B cell (primary cell): ENCODE results near the gene TRAF3. TPM values are rescaled to one million over a fixed set of nuclear protein-coding genes. Genes with fewer than 3 reads are reported as not detected.

ENCODE experiments used
- ATAC-seq: fragments of 200-7000 bp; cut with Tn5 transposase; one replicate; pipeline ENCODE4 v1.10.0; 2021; ENCODE audit warnings: low read depth, mild to moderate bottlenecking, moderate number of reproducible peaks, moderate library complexity
- CTCF ChIA-PET: fragments of 350-600 bp; sonication (Branson Sonifier 250); formaldehyde crosslinking; loops from one replicate; lab custom pipeline; 2021; ENCODE audit warnings: antibody characterized with exemption, inconsistent platforms; lab: Charles Lee
- POLR2A ChIA-PET: fragments of 350-600 bp; sonication (Branson Sonifier 250); formaldehyde crosslinking; loops from one replicate; lab custom pipeline; 2021; ENCODE audit warnings: antibody characterized with exemption; lab: Charles Lee
- DNase-seq: peaks from one replicate; pipeline ENCODE4 v3.0.0; 2013
- H2AFZ ChIP-seq: 2 replicates; pipeline ENCODE4 v1.6.1; 2012; ENCODE audit warnings: mild to moderate bottlenecking, low read depth, low read length; ENCODE audit not compliant: insufficient read depth, poor library complexity, severe bottlenecking
- H3K27ac ChIP-seq, 2 donors: 1 replicate in 1 of 2; 2 replicates in 1 of 2; pipeline ENCODE4 v1.5.1; 2012 to 2013; ENCODE audit warnings: low read length in 2 of 2, mild to moderate bottlenecking in 2 of 2, moderate library complexity in 1 of 2
- H3K27me3 ChIP-seq, 4 experiments: fragments of 200-600 bp in 1 of 4; sonication (generic) in 1 of 4; replicated peaks in 1 of 4; 1 replicate in 2 of 4; 2 replicates in 2 of 4; pipeline versions ENCODE4 v1.6.1 to v1.7.0; 2013 to 2016; ENCODE audit warnings: low read length in 3 of 4, mild to moderate bottlenecking in 2 of 4, mixed read lengths in 1 of 4, moderate library complexity in 1 of 4; ENCODE audit not compliant: insufficient read depth in 4 of 4, control insufficient read depth in 3 of 4; ENCODE audit errors: control extremely low read depth in 1 of 4
- H3K36me3 ChIP-seq, 2 experiments: replicated peaks in 1 of 2; 1 replicate in 1 of 2; 2 replicates in 1 of 2; pipeline versions ENCODE4 v1.6.1 to v1.7.1; 2013; ENCODE audit warnings: low read length in 1 of 2; ENCODE audit not compliant: insufficient read depth in 2 of 2, control insufficient read depth in 1 of 2; ENCODE audit errors: control extremely low read depth in 1 of 2, extremely low read depth in 1 of 2
- H3K4me1 ChIP-seq, 2 donors: fragments of 200-600 bp in 1 of 2; sonication (generic) in 1 of 2; 1 replicate in 1 of 2; 2 replicates in 1 of 2; pipeline versions ENCODE4 v1.5.1 to v1.6.1; 2013 to 2017; ENCODE audit warnings: low read length in 2 of 2; ENCODE audit not compliant: control insufficient read depth in 2 of 2, insufficient read depth in 2 of 2
- H3K4me2 ChIP-seq: replicated peaks from 2 replicates; pipeline ENCODE3; 2012; ENCODE audit warnings: mild to moderate bottlenecking, low read depth, low read length; ENCODE audit not compliant: poor library complexity, severe bottlenecking
- H3K4me3 ChIP-seq, 5 experiments: fragments of 200-600 bp in 1 of 5; sonication (generic) in 1 of 5; 1 replicate in 3 of 5; 2 replicates in 2 of 5; pipeline versions ENCODE4 v1.5.1 to v1.7.0; 2011 to 2016; ENCODE audit warnings: low read length in 4 of 5, mild to moderate bottlenecking in 4 of 5, low read depth in 2 of 5, control low read depth in 1 of 5, moderate library complexity in 1 of 5; ENCODE audit not compliant: insufficient read depth in 1 of 5; ENCODE audit errors: control extremely low read depth in 1 of 5, extremely low read depth in 1 of 5
- H3K79me2 ChIP-seq: fragments of 200-600 bp; sonication (generic); one replicate; pipeline ENCODE4 v1.6.0; 2016; ENCODE audit warnings: low read length; ENCODE audit not compliant: control insufficient read depth, insufficient read depth
- H3K9ac ChIP-seq: fragments of 200-600 bp; sonication (generic); 2 replicates; pipeline ENCODE4 v1.6.1; 2017; ENCODE audit warnings: mild to moderate bottlenecking, low read length, moderate library complexity
- H3K9me3 ChIP-seq, 3 donors: one replicate each; pipeline versions ENCODE4 v1.6.1 to v1.7.1; 2013; ENCODE audit warnings: low read length in 2 of 3; ENCODE audit not compliant: control insufficient read depth in 2 of 3, insufficient read depth in 1 of 3; ENCODE audit errors: control extremely low read depth in 1 of 3
- H4K20me1 ChIP-seq: 2 replicates; pipeline ENCODE4 v1.6.0; 2012; ENCODE audit warnings: mild to moderate bottlenecking, low read length; ENCODE audit not compliant: insufficient read depth, control insufficient read depth, poor library complexity, severe bottlenecking
- H3K27ac Mint-ChIP-seq: one replicate; pipeline ENCODE4 v1.8.0; 2021; ENCODE audit warnings: mixed read lengths
- H3K27me3 Mint-ChIP-seq: one replicate; pipeline ENCODE4 v1.8.0; 2021; ENCODE audit warnings: mixed read lengths
- H3K4me1 Mint-ChIP-seq: one replicate; pipeline ENCODE4 v1.8.0; 2021; ENCODE audit warnings: mixed read lengths
- H3K4me3 Mint-ChIP-seq: one replicate; pipeline ENCODE4 v1.8.0; 2021; ENCODE audit warnings: mixed read lengths
- H3K9me3 Mint-ChIP-seq: one replicate; pipeline ENCODE4 v1.8.0; 2022; ENCODE audit warnings: mixed read lengths; ENCODE audit not compliant: insufficient read depth
- EZH2 ChIP-seq: IDR thresholded peaks from 2 replicates; pipeline ENCODE4 v1.6.1; 2012; ENCODE audit warnings: borderline replicate concordance, low read depth, mild to moderate bottlenecking, moderate library complexity, low read length; ENCODE audit not compliant: insufficient read depth, poor library complexity, severe bottlenecking
- WGBS: methylation state at CpG from one replicate; pipeline ENCODE4 v1.1.5; 2013; ENCODE audit warnings: missing lambda C conversion rate; ENCODE audit not compliant: insufficient coverage; 5-methylcytosine and 5-hydroxymethylcytosine counted together
- intact Hi-C: fragments of 100-400 bp; cut with micrococcal nuclease; formaldehyde crosslinking; loops from one replicate; pipeline ENCODE4 v1.10.0; 2022
- polyA plus RNA-seq: library from polyadenylated mRNA; depleted of rRNA; stranded (reverse); fragments of >200 nt; gene quantifications from 2 replicates; pipeline ENCODE4 v1.2.3, GENCODE V29; 2012
- total RNA-seq, 2 donors: library from RNA; stranded (reverse); fragments of 120-200 nt in 1 of 2; gene quantifications; 1 replicate in 1 of 2; 2 replicates in 1 of 2; pipeline versions ENCODE4 v1.2.3 to v1.2.4, GENCODE V29; 2013 to 2022
- TF ChIP-seq, protein P1 (sequence below): fragments of 200-600 bp; IDR thresholded peaks from one replicate; pipeline ENCODE4 v1.8.0; 2022; ENCODE audit warnings: antibody characterized with exemption, mild to moderate bottlenecking

Gene TRAF3
- total and polyA plus RNA-seq, 2 donors (not counting 1 experiment from before 2014, with no cell fraction given): 42.8 to 89.8 TPM

DNA sequence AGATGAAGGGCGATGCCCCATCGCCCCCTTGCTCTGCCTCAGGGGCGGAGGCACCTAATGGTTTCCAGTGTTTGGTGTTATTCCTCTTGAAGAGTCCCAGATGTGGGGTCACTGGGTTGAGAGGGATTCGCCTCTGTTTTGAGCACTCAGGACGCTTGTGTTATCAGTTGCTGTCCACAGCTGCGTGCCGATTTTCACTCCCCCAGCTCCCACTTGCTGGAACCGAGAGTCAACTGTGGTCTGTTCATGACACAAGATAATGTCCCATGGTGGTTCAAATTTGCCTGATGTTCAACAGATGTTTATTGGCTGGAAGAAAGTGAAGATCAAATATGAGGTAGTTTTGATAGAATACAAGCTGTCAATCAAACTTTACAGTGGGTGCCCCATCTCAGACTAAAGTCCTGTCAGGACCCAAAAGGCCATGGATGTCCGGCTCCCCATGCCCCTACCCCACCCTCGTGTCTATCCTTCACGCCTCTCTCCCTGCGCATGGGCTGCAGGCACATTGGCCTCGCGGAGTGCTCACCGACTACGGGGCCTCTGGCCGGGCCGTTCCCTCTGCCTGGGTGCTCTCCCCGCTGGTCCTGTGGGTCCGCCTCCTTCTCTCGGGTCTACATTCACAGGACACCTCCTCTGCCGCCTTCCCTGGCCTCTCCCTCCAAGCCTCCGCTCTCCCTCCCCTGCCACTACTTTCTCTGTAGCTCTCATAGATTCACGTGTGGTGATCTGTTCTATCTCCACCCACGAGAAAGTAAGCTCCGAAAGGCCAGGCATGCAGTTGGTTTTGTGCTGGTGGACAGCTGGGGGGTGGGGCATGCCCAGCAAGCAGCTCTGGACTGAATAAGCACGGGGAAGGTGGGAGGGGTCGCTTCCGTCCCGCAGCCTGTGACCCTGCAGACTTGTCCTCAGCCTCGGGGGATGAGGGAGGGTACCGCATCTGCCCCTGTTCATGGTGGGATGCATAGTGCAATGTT is 6.8 kb upstream of the TRAF3 start:
- peak overlapping the region; percentile 27 to 98 for H3K27ac ChIP-seq
- ChIA-PET CTCF (no interaction called here), POLR2A (interaction anchor here (0.5 to 0.6 kb wide), 2 partner anchors 130 to 185 kb away, joined by 3 to 5 read pairs; no protein-coding TSS in a partner anchor)
- intact Hi-C loops: loop anchor here (10.0 kb wide), 1 partner anchor 284 kb away; the partner anchor contains the start of gene CDC42BPB
- DNase-seq (no peak), ATAC-seq (no peak)
- no peak overlapping the region for H2AFZ ChIP-seq
- peaks cover 12% of the 10 kb centered on the region for H3K79me2 ChIP-seq
- H3K4me2 ChIP-seq: no peak overlapping the region
- TF ChIP-seq EZH2: no peak
- TF ChIP-seq, protein P1, sequence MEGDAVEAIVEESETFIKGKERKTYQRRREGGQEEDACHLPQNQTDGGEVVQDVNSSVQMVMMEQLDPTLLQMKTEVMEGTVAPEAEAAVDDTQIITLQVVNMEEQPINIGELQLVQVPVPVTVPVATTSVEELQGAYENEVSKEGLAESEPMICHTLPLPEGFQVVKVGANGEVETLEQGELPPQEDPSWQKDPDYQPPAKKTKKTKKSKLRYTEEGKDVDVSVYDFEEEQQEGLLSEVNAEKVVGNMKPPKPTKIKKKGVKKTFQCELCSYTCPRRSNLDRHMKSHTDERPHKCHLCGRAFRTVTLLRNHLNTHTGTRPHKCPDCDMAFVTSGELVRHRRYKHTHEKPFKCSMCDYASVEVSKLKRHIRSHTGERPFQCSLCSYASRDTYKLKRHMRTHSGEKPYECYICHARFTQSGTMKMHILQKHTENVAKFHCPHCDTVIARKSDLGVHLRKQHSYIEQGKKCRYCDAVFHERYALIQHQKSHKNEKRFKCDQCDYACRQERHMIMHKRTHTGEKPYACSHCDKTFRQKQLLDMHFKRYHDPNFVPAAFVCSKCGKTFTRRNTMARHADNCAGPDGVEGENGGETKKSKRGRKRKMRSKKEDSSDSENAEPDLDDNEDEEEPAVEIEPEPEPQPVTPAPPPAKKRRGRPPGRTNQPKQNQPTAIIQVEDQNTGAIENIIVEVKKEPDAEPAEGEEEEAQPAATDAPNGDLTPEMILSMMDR: no peak
- H3K4me3 ChIP-seq: no peak overlapping the region
- no peak overlapping the region for H3K9ac ChIP-seq
- no peaks in the 10 kb centered on the region for H3K27me3 ChIP-seq
- H3K4me3 Mint-ChIP-seq: no peak overlapping the region
- no peaks in the 10 kb centered on the region for H4K20me1 ChIP-seq
- H3K9me3 Mint-ChIP-seq: no peaks in the 10 kb centered on the region
- peaks cover 66% of the 10 kb centered on the region for H3K4me1 Mint-ChIP-seq
- no peaks in the 10 kb centered on the region for H3K27me3 Mint-ChIP-seq
- H3K9me3 ChIP-seq: peaks cover 0 to 16% (median 0%) of the 10 kb centered on the region in 3 donors
- H3K4me1 ChIP-seq: peaks cover 53 to 75% of the 10 kb centered on the region in 2 donors
- 89% methylated on average over 26 of the region's 32 CpGs for WGBS
- peak overlapping the region; percentile 97 for H3K27ac Mint-ChIP-seq
- H3K36me3 ChIP-seq: no peaks in the 10 kb centered on the region
